ENCODE measurements around the gene CARNS1.

CARNS1 gene

DNA sequence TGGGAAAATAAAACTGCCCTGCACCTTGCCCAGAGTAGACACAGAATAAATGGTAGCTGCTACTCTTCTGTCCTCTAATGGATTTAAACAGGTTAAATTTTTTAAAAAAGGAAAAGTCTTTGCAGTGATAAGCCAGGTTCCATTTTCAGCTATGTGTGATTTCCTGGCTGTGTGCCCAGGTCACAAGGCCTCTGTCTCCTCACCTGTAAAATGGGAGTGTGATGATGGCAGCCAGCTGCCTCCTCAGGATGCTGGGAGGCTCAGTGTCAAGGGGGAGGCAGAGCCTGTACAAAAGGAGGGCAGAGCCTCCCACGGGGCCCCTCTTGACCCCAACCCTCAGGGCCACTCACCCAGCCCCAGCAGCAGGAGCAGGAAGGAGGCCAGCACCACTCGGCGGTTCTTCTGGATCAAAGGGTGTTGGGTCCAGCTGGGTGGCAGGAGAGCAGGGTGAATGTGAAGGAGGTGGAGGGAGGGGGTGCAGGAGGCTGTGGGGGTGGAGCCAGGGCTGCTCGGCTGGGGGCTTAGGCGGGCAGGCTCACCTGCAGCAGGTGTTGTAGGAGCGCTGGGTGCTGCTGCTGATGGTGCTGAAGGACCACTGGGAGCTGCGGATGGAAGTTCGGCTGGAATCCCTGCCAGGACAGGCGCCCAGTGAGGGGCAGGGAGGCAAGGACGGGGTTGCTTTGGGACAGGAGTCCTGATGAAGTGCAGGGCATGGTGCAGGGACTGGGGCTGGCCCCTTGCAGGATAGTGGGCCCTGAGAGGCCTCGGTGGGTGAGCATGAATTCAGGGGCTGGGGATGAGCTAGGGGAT, 51.7 kb downstream of the CARNS1 start:
- H3K27ac ChIP-seq: no peak overlapping the region
- H3K79me2 ChIP-seq: no peaks in the 10 kb centered on the region
- H3K9ac ChIP-seq: no peak overlapping the region
- H2AFZ ChIP-seq: no peak overlapping the region
- TF ChIP-seq, protein P1, sequence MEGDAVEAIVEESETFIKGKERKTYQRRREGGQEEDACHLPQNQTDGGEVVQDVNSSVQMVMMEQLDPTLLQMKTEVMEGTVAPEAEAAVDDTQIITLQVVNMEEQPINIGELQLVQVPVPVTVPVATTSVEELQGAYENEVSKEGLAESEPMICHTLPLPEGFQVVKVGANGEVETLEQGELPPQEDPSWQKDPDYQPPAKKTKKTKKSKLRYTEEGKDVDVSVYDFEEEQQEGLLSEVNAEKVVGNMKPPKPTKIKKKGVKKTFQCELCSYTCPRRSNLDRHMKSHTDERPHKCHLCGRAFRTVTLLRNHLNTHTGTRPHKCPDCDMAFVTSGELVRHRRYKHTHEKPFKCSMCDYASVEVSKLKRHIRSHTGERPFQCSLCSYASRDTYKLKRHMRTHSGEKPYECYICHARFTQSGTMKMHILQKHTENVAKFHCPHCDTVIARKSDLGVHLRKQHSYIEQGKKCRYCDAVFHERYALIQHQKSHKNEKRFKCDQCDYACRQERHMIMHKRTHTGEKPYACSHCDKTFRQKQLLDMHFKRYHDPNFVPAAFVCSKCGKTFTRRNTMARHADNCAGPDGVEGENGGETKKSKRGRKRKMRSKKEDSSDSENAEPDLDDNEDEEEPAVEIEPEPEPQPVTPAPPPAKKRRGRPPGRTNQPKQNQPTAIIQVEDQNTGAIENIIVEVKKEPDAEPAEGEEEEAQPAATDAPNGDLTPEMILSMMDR (IDR thresholded peaks at IDR 0.05): no peak
- H3K4me1 ChIP-seq: no peaks in the 10 kb centered on the region
- no peaks in the 10 kb centered on the region for H3K36me3 ChIP-seq (ENCODE audit: control insufficient read depth, insufficient read depth, low read length)
- no peaks in the 10 kb centered on the region for H3K27me3 ChIP-seq (ENCODE audit: control insufficient read depth, insufficient read depth, low read length)
- H3K4me3 ChIP-seq (ENCODE audit: low read depth, low read length): no peak overlapping the region
- H3K9me3 ChIP-seq (ENCODE audit: control insufficient read depth, low read length): no peaks in the 10 kb centered on the region
- peak overlapping the region; percentile 75 for H3K4me2 ChIP-seq (ENCODE audit: low read length)

GRCh38 chr11:67468056-67468455, 52.6 kb downstream of the CARNS1 start:
- H3K4me1 ChIP-seq: no peaks in the 10 kb centered on the region
- H3K27me3 ChIP-seq (ENCODE audit: control insufficient read depth, insufficient read depth, low read length): no peaks in the 10 kb centered on the region
- H3K4me2 ChIP-seq (ENCODE audit: low read length): peak overlapping the region; percentile 75
- peak overlapping the region; percentile 69 for H3K27ac ChIP-seq
- no peak overlapping the region for H2AFZ ChIP-seq
- peak overlapping the region; percentile 76 for H3K4me3 ChIP-seq (ENCODE audit: low read depth, low read length)
- no peak overlapping the region for H3K9ac ChIP-seq
- no peaks in the 10 kb centered on the region for H3K79me2 ChIP-seq
- TF ChIP-seq, protein P1 (IDR thresholded peaks at IDR 0.05): no peak
- no peaks in the 10 kb centered on the region for H3K36me3 ChIP-seq (ENCODE audit: control insufficient read depth, insufficient read depth, low read length)
- H3K9me3 ChIP-seq (ENCODE audit: control insufficient read depth, low read length): no peaks in the 10 kb centered on the region

DNA sequence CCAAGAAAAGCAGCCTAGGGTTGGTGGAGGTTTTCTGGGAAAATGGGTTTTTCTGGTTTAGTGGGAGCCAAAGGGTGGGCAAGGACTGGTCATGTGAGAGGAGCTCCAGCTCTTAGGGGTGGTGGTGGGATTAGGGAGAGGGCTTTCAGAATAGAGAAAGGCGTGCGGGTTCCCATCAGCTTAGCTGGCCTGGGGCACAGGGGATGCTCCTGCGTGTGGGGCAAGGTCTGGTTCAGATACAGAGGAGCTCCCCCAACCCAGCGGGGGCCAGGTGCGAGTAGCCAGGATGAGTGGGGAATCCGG, 52.9 kb downstream of the CARNS1 start:
- Histone ChIP-seq H3K9ac (no peak overlapping the region), H3K4me2 (ENCODE audit: low read length) (peak overlapping the region; percentile 75), H3K79me2 (no peaks in the 10 kb centered on the region), H3K36me3 (ENCODE audit: control insufficient read depth, insufficient read depth, low read length) (no peaks in the 10 kb centered on the region), H3K9me3 (ENCODE audit: control insufficient read depth, low read length) (no peaks in the 10 kb centered on the region), H3K27me3 (ENCODE audit: control insufficient read depth, insufficient read depth, low read length) (no peaks in the 10 kb centered on the region), H2AFZ (peak overlapping the region; percentile 64), H3K4me1 (no peaks in the 10 kb centered on the region), H3K4me3 (ENCODE audit: low read depth, low read length) (peak overlapping the region; percentile 76), H3K27ac (peak overlapping the region; percentile 69)
- TF ChIP-seq, protein P1 (IDR thresholded peaks at IDR 0.05): no peak

DNA sequence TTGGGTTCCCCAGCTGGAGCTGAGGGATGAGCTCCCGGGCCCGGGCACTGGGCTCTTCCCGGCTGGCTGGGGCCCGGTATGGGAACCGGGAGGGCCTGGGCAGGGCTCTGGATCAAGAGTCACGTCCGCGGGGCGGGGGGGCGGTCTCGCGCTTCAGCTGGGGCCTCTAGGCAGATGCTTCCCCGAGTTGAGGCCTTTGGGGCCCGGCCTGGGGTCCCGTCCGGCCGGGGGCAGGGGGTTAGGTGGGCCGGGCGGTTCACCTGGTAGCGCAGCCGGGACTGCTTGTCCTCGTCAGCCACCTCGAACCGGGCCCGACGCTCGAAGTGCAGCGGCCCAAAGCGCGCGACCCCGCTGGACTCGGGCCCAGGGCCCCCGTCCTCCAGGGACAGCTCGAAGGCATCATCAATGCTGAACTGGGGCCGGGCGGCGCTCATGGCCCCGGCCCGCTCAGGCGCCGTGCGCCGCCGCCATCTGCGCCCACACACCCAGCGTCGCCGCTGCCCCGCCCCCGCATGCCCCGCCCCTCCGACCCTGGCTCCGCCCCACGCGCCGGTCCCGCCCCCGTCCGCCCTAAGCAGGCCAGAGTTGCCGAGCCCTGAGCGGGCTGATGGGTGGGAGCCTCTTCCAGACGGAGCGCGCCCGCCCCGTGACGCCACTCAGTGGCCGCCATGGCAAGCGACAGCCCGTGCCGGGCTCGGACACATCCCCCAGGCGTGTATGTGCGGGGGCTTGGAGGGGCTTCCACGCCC, 53.5 kb downstream of the CARNS1 start, which contains the start of gene TMEM134:
TSS of gene TMEM134 (minus strand) at position 493 of the 749 bp plus-strand sequence. CDS start at position 434, 59 bp downstream.
- Histone ChIP-seq H3K9me3 (ENCODE audit: control insufficient read depth, low read length) (no peaks in the 10 kb centered on the region), H3K79me2 (no peaks in the 10 kb centered on the region), H3K4me1 (no peaks in the 10 kb centered on the region)

More for the DNA sequence above, 53.5 kb downstream of the CARNS1 start, which contains the start of gene TMEM134:
- Histone ChIP-seq H3K27me3 (ENCODE audit: control insufficient read depth, insufficient read depth, low read length) (no peaks in the 10 kb centered on the region), H3K9ac (peak within 1 kb of the TSS; percentile 53), H3K4me3 (ENCODE audit: low read depth, low read length) (peak within 1 kb of the TSS; percentile 76), H2AFZ (peak within 1 kb of the TSS; percentile 92), H3K36me3 (ENCODE audit: control insufficient read depth, insufficient read depth, low read length) (no peaks in the 10 kb centered on the region), H3K27ac (peak within 1 kb of the TSS; percentile 70), H3K4me2 (ENCODE audit: low read length) (peak within 1 kb of the TSS; percentile 94)
- TF ChIP-seq, protein P1 (IDR thresholded peaks at IDR 0.05): no peak

All from parathyroid adenoma (tissue), 2 donors.